ENCODE data around the gene CHRM5.

The CHRM5 gene

DNA sequence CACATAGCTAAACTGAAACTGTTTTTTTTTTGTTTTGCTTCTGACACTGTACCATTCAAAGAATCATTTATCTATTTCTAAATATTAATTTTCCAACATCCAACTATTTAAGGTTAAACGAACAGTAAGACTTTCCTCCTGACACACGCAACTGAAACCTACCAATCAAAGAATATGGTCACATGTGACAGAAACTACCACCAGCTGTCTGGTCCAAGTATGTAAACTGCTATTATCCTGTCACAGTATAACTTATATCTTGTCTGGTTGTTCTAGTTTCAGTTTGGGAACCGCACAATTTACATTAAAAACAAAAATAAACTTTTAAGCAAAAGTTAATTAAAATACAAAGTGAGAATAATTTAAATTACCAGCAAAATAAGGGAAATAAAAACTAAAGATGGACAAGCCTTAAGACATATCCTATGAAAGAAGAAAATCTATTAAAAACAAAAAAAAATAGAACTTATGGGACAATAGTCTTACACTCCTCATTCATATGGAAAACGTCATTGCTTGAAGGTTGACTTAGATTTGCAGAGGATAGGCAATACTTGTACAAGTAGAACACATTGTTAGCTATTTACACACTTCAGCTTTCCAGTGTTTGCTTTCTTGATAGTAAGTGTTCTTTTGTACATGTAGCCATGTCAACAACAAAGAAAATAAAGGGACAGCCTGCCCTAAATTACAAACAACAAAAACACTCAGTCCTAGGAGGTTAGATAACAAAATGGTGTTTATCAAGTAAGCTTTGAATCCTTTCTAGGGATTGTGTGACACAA, 26.8 kb upstream of the CHRM5 start:
- no peak overlapping the region for H3K4me3 ChIP-seq (ENCODE audit: low read depth, low read length)
- TF ChIP-seq, protein P1, sequence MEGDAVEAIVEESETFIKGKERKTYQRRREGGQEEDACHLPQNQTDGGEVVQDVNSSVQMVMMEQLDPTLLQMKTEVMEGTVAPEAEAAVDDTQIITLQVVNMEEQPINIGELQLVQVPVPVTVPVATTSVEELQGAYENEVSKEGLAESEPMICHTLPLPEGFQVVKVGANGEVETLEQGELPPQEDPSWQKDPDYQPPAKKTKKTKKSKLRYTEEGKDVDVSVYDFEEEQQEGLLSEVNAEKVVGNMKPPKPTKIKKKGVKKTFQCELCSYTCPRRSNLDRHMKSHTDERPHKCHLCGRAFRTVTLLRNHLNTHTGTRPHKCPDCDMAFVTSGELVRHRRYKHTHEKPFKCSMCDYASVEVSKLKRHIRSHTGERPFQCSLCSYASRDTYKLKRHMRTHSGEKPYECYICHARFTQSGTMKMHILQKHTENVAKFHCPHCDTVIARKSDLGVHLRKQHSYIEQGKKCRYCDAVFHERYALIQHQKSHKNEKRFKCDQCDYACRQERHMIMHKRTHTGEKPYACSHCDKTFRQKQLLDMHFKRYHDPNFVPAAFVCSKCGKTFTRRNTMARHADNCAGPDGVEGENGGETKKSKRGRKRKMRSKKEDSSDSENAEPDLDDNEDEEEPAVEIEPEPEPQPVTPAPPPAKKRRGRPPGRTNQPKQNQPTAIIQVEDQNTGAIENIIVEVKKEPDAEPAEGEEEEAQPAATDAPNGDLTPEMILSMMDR (IDR thresholded peaks at IDR 0.05; ENCODE audit: low read depth, low read length) = no peak
- in situ Hi-C loops (cut with HindIII; ENCODE audit: low sequenced_read_pairs) = no loop called here
- DNase-seq (ENCODE audit: low read depth, low spot score) = no peak

- H3K4me3 ChIP-seq (ENCODE audit: low read depth, low read length) = no peak overlapping the region
- TF ChIP-seq, protein P1 (IDR thresholded peaks at IDR 0.05; ENCODE audit: low read depth, low read length) = no peak
- in situ Hi-C loops (cut with HindIII; ENCODE audit: low sequenced_read_pairs) = no loop called here
- DNase-seq (ENCODE audit: low read depth, low spot score) = no peak
Observed at GRCh38 chr15:33946152-33946551, 22.1 kb upstream of the CHRM5 start.

- in situ Hi-C loops (cut with HindIII; ENCODE audit: low sequenced_read_pairs) = no loop called here
- TF ChIP-seq, protein P1 (IDR thresholded peaks at IDR 0.05; ENCODE audit: low read depth, low read length) = no peak
- no peak for DNase-seq (ENCODE audit: low read depth, low spot score)
- no peak overlapping the region for H3K4me3 ChIP-seq (ENCODE audit: low read depth, low read length)
Observed at GRCh38 chr15:33955945-33956344, 12.4 kb upstream of the CHRM5 start.

GRCh38 chr15:33956397-33956796, 11.9 kb upstream of the CHRM5 start:
- no peak for DNase-seq (ENCODE audit: low read depth, low spot score)
- H3K4me3 ChIP-seq (ENCODE audit: low read depth, low read length) = no peak overlapping the region
- in situ Hi-C loops (cut with HindIII; ENCODE audit: low sequenced_read_pairs) = no loop called here
- TF ChIP-seq, protein P1 (IDR thresholded peaks at IDR 0.05; ENCODE audit: low read depth, low read length) = no peak

DNA sequence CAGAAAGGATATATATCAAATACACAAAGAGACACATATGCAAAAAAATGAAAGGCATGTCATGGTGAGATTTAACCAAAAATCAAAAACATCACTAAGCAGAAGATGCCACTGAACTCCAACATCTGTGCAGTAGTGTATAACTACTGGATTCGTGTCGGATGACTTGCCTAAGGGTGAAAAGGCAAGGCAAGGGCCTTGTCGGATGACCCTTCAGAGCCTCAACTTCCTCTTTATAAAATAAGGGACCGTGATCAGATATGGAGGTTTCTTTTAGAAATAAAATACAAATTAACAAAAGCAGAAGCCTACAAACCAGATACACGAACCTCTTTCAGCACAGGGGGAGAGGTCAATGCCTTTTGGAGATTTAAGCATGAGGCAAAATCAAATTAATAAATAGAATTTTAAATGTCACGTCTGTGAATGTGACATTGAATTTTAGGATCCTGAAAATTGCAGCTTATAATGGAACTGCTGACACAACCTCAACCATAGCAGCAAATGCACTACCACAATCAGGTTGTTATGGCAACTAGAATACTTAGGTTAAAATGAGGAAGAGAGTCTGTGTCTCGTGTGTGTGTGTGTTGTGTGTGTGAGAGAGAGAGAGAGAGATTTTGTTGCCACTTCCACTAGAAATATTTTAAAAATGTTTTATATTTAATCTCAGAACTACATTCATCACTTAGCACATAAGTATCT, 8.3 kb upstream of the CHRM5 start:
- H3K4me3 ChIP-seq (ENCODE audit: low read depth, low read length) = no peak overlapping the region
- in situ Hi-C loops (cut with HindIII; ENCODE audit: low sequenced_read_pairs) = no loop called here
- DNase-seq (ENCODE audit: low read depth, low spot score) = no peak
- TF ChIP-seq, protein P1 (IDR thresholded peaks at IDR 0.05; ENCODE audit: low read depth, low read length) = no peak

DNA sequence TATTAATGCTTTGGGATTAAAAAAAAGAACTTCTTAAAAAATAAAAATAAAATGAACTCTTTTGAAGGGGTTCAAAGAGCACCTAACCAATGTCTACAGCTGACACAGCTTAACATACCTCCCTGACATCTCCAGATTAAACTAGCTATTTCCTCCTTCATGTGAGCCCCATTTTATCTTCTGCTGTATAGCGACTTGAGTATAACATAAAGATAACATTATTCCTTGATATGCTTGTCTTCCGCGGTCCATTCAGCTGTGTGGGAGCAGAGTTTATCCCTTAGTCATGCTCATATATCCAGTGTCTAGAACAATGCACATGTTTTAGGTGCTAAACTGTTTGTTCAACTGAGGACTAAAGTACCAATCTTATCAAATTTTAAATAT, 7.8 kb upstream of the CHRM5 start:
- no peak for DNase-seq (ENCODE audit: low read depth, low spot score)
- H3K4me3 ChIP-seq (ENCODE audit: low read depth, low read length) = no peak overlapping the region
- TF ChIP-seq, protein P1 (IDR thresholded peaks at IDR 0.05; ENCODE audit: low read depth, low read length) = no peak
- in situ Hi-C loops (cut with HindIII; ENCODE audit: low sequenced_read_pairs) = no loop called here

Measured in astrocyte of the spinal cord (primary cell).